Calu3 (cell line): ENCODE data around the gene ARHGAP42. TPM values are rescaled to one million over a fixed set of nuclear protein-coding genes. Genes with fewer than 3 reads are reported as not detected.

ENCODE experiments used
- BruUV-seq: library from RNA; stranded (reverse); fragments of 400-500 nt; replicated peaks from 2 replicates; lab custom pipeline; 2021; lab: Mats Ljungman, UMichigan
- CTCF ChIA-PET: fragments of 300-600 bp; sonication (Branson Sonifier 250); formaldehyde crosslinking; loops from one replicate; lab custom pipeline; 2022; ENCODE audit warnings: antibody characterized with exemption; lab: Charles Lee
- DNase-seq: peaks from one replicate; pipeline ENCODE4 v3.0.0; 2022
- H3K27ac Mint-ChIP-seq: one replicate; pipeline ENCODE4 v1.8.0; 2022; ENCODE audit warnings: mixed read lengths; ENCODE audit not compliant: unreplicated experiment
- H3K27me3 Mint-ChIP-seq: one replicate; pipeline ENCODE4 v1.8.0; 2022; ENCODE audit warnings: mixed read lengths; ENCODE audit not compliant: unreplicated experiment
- H3K36me3 Mint-ChIP-seq: one replicate; pipeline ENCODE4 v1.8.0; 2022; ENCODE audit warnings: mild to moderate bottlenecking, moderate library complexity, mixed read lengths; ENCODE audit not compliant: insufficient read depth, unreplicated experiment
- H3K4me1 Mint-ChIP-seq: one replicate; pipeline ENCODE4 v1.8.0; 2022; ENCODE audit warnings: mild to moderate bottlenecking, low read depth, mixed read lengths; ENCODE audit not compliant: unreplicated experiment
- H3K4me3 Mint-ChIP-seq: one replicate; pipeline ENCODE4 v1.8.0; 2022; ENCODE audit warnings: mild to moderate bottlenecking, low read depth, moderate library complexity, mixed read lengths; ENCODE audit not compliant: unreplicated experiment
- H3K9me3 Mint-ChIP-seq: one replicate; pipeline ENCODE4 v1.8.0; 2022; ENCODE audit warnings: low read depth, mixed read lengths; ENCODE audit not compliant: unreplicated experiment
- CTCF ChIP-seq: fragments of 200-600 bp; IDR thresholded peaks from one replicate; pipeline ENCODE4 v1.8.0; 2022; ENCODE audit warnings: antibody characterized with exemption; ENCODE audit not compliant: unreplicated experiment
- intact Hi-C: fragments of 100-400 bp; cut with micrococcal nuclease; formaldehyde crosslinking; loops from one replicate; pipeline ENCODE4 v1.10.0; 2022; ENCODE audit not compliant: unreplicated experiment
- total RNA-seq: library from RNA; stranded (reverse); gene quantifications from 2 replicates; pipeline ENCODE4 v1.2.3, GENCODE V29; 2022

The ARHGAP42 gene
- total RNA-seq, 1 experiment from 2014 or later = 10.3 TPM

DNA sequence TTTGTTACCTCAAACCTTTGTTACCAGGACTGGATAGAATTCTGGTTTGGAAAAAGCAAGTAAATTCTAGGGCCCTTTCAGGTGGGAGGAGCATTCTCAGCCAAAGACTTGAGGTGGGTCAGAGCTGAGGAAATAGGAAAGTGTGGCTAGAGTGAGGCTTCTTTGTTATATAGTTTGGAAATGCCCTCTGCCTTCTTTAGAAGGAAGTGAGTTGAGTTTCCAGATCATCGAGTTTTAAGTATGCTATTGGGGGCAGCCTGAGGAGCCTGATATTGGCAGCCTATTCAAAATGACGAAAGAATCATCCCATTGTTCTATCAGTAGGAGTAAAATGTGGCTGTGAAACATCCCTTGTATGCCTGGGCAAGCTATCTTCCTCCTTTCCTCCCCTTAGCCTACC lies 134.1 kb downstream of the ARHGAP42 start:
- BruUV-seq = no TSS peak
- no peaks in the 10 kb centered on the region for H3K36me3 Mint-ChIP-seq
- no peak overlapping the region for H3K27ac Mint-ChIP-seq
- no peak for TF ChIP-seq CTCF
- peaks cover 21% of the 10 kb centered on the region for H3K4me1 Mint-ChIP-seq
- no peaks in the 10 kb centered on the region for H3K27me3 Mint-ChIP-seq
- no peak for DNase-seq
- H3K4me3 Mint-ChIP-seq = no peak overlapping the region
- CTCF ChIA-PET = no interaction called here
- H3K9me3 Mint-ChIP-seq = no peaks in the 10 kb centered on the region
- intact Hi-C loops = no loop called here

DNA sequence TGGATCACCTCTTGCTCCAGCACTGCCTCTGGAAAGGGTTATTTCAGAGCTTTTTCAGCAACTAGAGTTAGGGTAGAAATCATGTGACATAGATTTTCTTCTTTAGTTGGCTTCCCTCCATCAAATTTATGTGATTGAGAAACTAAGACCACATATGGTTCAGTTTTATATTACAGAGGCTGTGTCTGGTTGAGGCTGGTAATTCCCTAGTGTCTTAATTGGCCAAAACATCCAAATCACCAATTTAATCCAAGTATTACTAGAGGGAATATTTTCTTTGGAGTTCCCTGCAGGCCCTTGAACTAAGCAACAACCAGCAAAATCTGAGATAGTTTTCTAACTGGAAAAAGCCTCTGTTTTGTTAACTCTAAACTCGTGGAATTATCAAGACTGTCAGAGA lies 136.3 kb downstream of the ARHGAP42 start:
- no peak for TF ChIP-seq CTCF
- Mint-ChIP-seq H3K4me3 (no peak overlapping the region), H3K9me3 (no peaks in the 10 kb centered on the region), H3K27ac (no peak overlapping the region), H3K36me3 (no peaks in the 10 kb centered on the region), H3K27me3 (no peaks in the 10 kb centered on the region), H3K4me1 (peaks cover 16% of the 10 kb centered on the region)
- BruUV-seq = no TSS peak
- CTCF ChIA-PET = no interaction called here
- DNase-seq = no peak
- intact Hi-C loops = no loop called here

DNA sequence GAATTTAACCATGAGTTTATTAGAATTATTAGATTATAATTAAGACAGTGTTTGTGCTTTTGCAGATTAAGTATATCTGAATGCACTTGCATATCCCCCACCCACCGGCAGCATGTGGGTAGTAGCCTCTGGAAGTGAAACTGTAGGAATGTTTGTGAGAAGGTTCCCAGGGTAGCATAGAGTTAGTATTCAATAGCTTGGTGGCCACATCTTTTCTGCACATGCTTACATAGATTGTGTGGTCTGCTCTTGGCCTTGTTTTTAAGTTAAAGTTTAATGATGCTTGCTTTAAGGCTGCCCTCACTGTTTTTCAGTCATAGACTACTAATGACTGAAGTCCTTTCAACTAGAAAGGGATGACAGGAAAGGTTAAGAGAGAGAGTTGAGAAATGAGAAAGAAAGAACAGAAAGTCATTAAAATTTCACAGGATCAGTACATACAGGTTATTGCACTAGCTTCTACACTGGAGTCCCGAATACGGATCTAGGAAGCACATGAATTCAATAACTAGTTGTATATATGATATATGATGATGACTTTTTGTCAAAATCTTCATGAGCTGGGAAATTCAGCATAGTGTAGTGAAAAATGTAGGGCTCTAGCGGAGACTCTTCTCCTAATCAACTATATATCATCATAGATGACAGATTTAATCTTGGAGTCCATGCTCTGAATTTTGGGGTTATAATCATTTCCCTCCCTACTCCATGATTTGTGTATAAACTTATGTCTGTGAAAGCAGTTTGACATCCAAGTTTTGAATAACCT lies 137.1 kb downstream of the ARHGAP42 start:
- Mint-ChIP-seq H3K4me1 (peaks cover 10% of the 10 kb centered on the region), H3K27ac (no peak overlapping the region), H3K9me3 (no peaks in the 10 kb centered on the region), H3K36me3 (no peaks in the 10 kb centered on the region), H3K4me3 (no peak overlapping the region), H3K27me3 (no peaks in the 10 kb centered on the region)
- no peak for TF ChIP-seq CTCF
- intact Hi-C loops = no loop called here
- CTCF ChIA-PET = no interaction called here
- no TSS peak for BruUV-seq
- no peak for DNase-seq

DNA sequence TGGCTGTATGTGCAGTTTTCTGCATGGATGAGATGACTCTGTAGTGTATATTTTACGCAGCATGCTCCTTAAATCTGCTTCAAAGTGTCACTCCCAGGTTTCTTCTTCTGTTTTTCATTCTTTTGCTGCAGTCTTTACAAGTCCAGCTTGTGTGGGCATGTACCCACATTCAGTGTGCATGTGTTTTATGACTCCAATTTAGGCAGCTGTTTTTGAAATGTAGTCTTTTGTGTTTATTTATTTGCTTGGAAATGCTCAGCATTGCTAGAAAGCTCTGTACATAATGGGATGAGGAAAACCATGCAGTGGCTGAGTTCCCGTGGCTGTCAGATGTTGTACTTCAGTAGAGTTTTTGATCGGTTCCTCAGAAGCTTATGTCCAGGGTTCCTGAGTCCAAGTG lies 138.5 kb downstream of the ARHGAP42 start:
- H3K4me1 Mint-ChIP-seq = peaks cover 13% of the 10 kb centered on the region
- H3K4me3 Mint-ChIP-seq = no peak overlapping the region
- no peaks in the 10 kb centered on the region for H3K9me3 Mint-ChIP-seq
- intact Hi-C loops = no loop called here
- BruUV-seq = no TSS peak
- DNase-seq = no peak
- no peaks in the 10 kb centered on the region for H3K27me3 Mint-ChIP-seq
- no peak overlapping the region for H3K27ac Mint-ChIP-seq
- peaks cover 6% of the 10 kb centered on the region for H3K36me3 Mint-ChIP-seq
- CTCF ChIA-PET = interaction anchor here (0.6 kb wide), 1 partner anchor 24 kb away, joined by 3 read pairs; no protein-coding TSS in a partner anchor
- no peak for TF ChIP-seq CTCF
